Astrocyte (in vitro differentiated cells and primary cell): ENCODE data around the gene PTPRM.

ENCODE experiments used
- CTCF ChIP-seq: IDR thresholded peaks from 2 replicates; pipeline ENCODE4 v1.5.1; 2011; ENCODE audit warnings: low read depth, mild to moderate bottlenecking, inconsistent platforms, low read length, moderate library complexity; ENCODE audit not compliant: insufficient read depth
- EZH2 ChIP-seq: IDR thresholded peaks from 2 replicates; pipeline ENCODE4 v1.6.1; 2012; ENCODE audit warnings: mild to moderate bottlenecking, low read length, inconsistent platforms; ENCODE audit not compliant: insufficient read depth

DNA sequence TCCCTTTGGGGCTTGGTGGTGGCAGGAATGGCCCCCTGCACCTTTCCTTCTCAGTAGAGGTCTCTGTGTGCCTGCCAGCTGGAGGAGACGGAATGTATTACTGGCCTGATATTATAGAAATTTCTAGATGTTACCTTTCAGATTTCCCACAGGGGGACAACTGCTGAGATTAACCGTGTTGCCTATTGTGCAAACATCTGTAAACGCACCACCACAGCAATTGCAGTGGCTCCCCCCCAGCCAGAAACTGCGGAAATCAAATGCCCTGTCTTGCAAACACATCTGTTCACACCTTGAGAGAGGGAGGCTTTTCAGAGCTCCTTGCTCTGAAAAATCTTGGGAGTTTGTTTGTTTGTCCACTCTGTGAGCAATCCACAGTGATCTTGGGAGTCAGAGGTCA lies 772.1 kb downstream of the PTPRM start:
- TF ChIP-seq CTCF (no peak), EZH2 (no peak)
